Measurements from ENCODE around the gene HS3ST6.

- TF ChIP-seq TOX (CRISPR knock-in tag; IDR thresholded peaks at IDR 0.05; ENCODE audit: borderline replicate concordance) = no peak
- no peak for TF ChIP-seq OSR1 (CRISPR knock-in tag; IDR thresholded peaks at IDR 0.05)
- TF ChIP-seq ZFP3 (CRISPR knock-in tag; IDR thresholded peaks at IDR 0.05) = no peak
- TF ChIP-seq SNAI2 (CRISPR knock-in tag; IDR thresholded peaks at IDR 0.05) = no peak
- no peak for TF ChIP-seq ZFP30 (CRISPR knock-in tag; IDR thresholded peaks at IDR 0.05)
These were observed 1.1 kb downstream of the HS3ST6 start for GRCh38 chr16:1917056-1917664.
